DMS 273 (cell line): ENCODE data around the gene GRIA3.
A peak's percentile ranks its signal among the peaks of the same experiment; 100 is the strongest.

ENCODE experiments used
- DNase-seq: peaks from one replicate; lab custom pipeline; 2025; ENCODE audit not compliant: unreplicated experiment; lab: John Stamatoyannopoulos, UW

The GRIA3 gene

DNA sequence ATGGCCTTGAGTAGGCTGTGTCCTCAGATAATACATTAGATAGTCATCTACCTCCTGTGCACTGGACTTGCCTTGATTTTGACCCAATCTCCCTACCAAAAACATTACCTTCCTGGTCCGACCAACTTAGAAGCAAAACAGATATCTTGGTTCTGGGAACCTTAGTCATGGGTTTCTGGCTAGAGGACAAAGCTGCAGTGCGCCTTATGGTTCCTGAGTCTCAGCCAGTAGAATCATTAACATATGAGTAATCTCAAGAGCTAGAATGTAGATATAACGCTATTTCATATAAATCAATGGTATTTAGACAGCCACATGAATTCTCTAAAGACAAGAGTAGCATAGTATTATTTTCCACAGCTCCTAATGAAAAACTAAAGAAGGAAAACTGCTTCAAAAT, 83.1 kb downstream of the GRIA3 start:
- no peak for DNase-seq

- DNase-seq = no peak
These were observed 87.8 kb downstream of the GRIA3 start for GRCh38 chrX:123271902-123272301.

DNA sequence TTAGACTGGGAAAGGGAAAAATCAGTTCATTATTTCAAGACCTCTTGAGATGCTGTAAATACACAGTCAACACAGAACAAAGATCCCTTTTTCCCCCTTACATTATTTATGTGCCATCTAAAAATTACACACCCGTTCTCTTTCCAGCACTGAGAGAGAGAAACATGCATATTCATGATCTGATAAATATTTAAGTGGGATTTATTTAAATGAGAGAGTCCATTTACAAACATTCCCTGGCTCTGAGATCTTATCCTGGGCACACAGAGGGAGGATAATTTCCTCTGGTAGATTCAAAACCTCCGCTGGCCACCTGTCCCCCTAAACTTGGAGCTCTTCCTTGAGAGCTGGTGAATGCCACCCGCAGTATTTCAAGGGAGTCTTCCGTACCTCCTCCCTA, 88.6 kb downstream of the GRIA3 start:
- DNase-seq = no peak

- DNase-seq = no peak
These were observed 90.7 kb downstream of the GRIA3 start for GRCh38 chrX:123274796-123275195.

DNA sequence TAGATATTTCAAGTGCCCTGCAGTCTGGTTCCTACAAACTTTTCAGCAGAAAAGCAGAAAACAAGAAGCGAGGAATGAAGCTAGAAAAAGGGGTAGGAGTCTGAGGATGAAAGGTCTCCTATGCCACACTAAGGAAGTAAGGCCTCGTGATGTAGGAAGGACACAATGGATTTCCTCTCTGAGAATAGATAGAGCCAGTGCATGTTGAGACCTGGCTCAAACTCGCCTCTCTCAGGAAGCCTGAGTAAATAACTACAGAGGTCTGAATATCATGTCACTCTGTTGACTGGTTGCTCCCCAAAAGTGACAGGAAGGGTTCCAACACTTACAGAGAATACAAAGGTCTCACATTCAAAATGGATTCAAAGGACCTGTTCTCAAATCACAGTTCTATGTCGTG, 93.3 kb downstream of the GRIA3 start:
- no peak for DNase-seq

- peak; percentile 6 for DNase-seq
These were observed 93.7 kb downstream of the GRIA3 start for GRCh38 chrX:123277821-123278220.

DNA sequence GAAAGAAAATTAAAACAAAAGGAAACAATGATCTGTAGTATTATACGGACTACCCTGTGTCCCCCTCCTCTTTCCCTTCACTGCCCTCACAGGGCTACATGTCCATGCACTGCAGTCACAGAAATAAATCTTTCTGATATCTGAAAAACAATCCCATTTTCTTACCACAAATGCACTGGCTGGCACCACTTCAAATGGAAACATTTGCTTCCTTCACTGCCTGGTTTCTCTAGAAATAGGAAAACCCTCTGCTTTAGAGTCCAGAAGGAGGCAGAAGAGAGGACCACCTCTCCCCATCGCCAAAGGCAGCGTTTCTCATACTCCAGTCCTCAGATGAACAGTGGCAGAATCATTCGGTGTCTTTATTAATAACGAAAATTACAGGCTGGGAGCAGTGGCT, 98.2 kb downstream of the GRIA3 start:
- DNase-seq = no peak

- peak; percentile 18 for DNase-seq
These were observed 99.3 kb downstream of the GRIA3 start for GRCh38 chrX:123283407-123283806.

- DNase-seq = no peak
These were observed 107.5 kb downstream of the GRIA3 start for GRCh38 chrX:123291623-123292022.

DNA sequence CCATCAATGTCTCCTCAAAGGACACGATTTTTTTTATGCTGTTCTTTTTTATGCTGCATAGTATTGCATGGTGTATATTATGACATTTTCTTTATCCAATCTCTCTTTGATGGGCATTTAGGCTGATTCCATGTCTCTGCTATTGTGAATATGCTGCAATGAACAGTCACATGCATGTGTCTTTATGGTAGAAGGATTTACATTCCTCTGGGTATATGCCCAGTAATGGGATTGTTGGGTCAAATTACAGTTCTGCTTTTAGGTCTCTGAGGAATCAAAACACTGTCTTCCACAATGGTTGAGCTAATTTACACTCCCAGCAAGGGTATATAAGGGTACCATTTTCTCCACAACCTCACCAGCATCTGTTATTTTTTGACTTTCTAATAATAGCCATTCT, 113.9 kb downstream of the GRIA3 start:
- DNase-seq = no peak

- no peak for DNase-seq
These were observed 119.4 kb downstream of the GRIA3 start for GRCh38 chrX:123303429-123303828.

GRCh38 chrX:123308658-123309057, 124.6 kb downstream of the GRIA3 start:
- no peak for DNase-seq

- no peak for DNase-seq
These were observed 126.0 kb downstream of the GRIA3 start for GRCh38 chrX:123310112-123310511.

- no peak for DNase-seq
These were observed 127.4 kb downstream of the GRIA3 start for GRCh38 chrX:123311486-123311885.

DNA sequence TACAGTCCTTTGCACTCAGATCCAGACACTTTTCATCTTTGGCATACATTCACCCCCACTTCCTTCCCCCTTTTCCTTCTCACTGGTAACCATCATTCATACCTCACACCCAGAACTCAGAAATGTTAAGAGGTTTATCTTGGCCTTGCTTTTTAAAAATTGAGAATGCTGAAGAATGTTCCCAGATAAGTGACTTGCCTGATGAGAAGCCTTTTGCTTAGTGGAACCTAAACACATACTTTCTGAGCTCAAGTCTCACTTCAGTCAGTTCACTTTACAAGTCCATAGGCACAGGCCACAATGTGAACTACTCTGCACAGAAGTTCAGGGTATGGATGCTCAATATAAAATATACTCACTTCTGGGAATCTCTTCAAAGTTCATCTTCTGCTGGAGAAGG, 129.4 kb downstream of the GRIA3 start:
- DNase-seq = no peak

GRCh38 chrX:123320622-123321021, 136.5 kb downstream of the GRIA3 start:
- no peak for DNase-seq

- no peak for DNase-seq
These were observed 138.5 kb downstream of the GRIA3 start for GRCh38 chrX:123322536-123322935.

GRCh38 chrX:123324625-123325024, 140.5 kb downstream of the GRIA3 start:
- DNase-seq = no peak

GRCh38 chrX:123330229-123330942, 146.3 kb downstream of the GRIA3 start:
- DNase-seq = no peak

GRCh38 chrX:123331349-123331748, 147.3 kb downstream of the GRIA3 start:
- no peak for DNase-seq

DNA sequence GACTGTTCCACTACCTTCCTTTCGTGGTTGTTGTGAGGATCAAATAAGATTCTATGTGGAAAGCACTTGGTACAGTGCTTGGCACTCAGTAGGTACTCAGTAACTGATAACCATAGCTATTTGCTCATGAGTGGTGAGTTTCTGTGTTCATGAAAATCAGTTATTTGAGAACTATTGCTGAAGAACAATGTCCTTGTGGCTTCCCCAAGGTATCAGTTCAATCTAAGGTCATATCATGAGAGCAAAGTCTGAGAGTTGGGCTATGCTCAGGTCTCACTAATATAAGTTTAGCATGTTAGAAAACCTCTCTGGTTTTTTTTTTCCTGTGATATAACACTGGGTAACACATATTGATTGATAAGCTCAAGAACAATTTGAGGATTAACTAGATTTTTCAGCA, 147.8 kb downstream of the GRIA3 start:
- DNase-seq = no peak

- no peak for DNase-seq
These were observed 152.6 kb downstream of the GRIA3 start for GRCh38 chrX:123336666-123337065.

- no peak for DNase-seq
These were observed 154.0 kb downstream of the GRIA3 start for GRCh38 chrX:123337886-123338639.
